NT2/D1 (cell line): ENCODE data around the gene KCTD8.
"Not testable (repeated sequence)": the region's sequence is repeated elsewhere in the genome, so short reads cannot be mapped to it uniquely, and the experiment has no call there.

ENCODE experiments used
- DNase-seq: peaks from one replicate; pipeline ENCODE4 v3.0.0-alpha.2; 2011; ENCODE audit warnings: low read depth, low spot score
- H3K27me3 ChIP-seq: 2 replicates; pipeline ENCODE4 v1.6.0; 2011; ENCODE audit warnings: mild to moderate bottlenecking; ENCODE audit not compliant: insufficient read length, insufficient read depth
- H3K36me3 ChIP-seq: 2 replicates; pipeline ENCODE4 v1.6.1; 2011; ENCODE audit warnings: mild to moderate bottlenecking, low read length, mixed read lengths; ENCODE audit not compliant: insufficient read depth, insufficient read length
- H3K4me1 ChIP-seq: 2 replicates; pipeline ENCODE4 v1.5.1; 2011; ENCODE audit not compliant: insufficient read depth, insufficient read length
- H3K4me3 ChIP-seq: 2 replicates; pipeline ENCODE4 v1.5.1; 2011; ENCODE audit warnings: low read depth; ENCODE audit not compliant: insufficient read length
- H3K9ac ChIP-seq: 2 replicates; pipeline ENCODE4 v1.6.0; 2011; ENCODE audit warnings: low read depth; ENCODE audit not compliant: insufficient read length
- H3K9me3 ChIP-seq: 2 replicates; pipeline ENCODE4 v1.5.1; 2011; ENCODE audit warnings: mild to moderate bottlenecking, low read length; ENCODE audit not compliant: insufficient read depth
- SUZ12 ChIP-seq: IDR thresholded peaks from 2 replicates; pipeline ENCODE4 v1.6.1; 2011; ENCODE audit not compliant: insufficient read length, insufficient read depth; ENCODE audit errors: extremely low read depth
- YY1 ChIP-seq: IDR thresholded peaks from 2 replicates; pipeline ENCODE4 v1.6.1; 2011; ENCODE audit not compliant: insufficient read length, insufficient read depth
- ZNF274 ChIP-seq: IDR thresholded peaks from 2 replicates; pipeline ENCODE4 v1.6.1; 2011; ENCODE audit warnings: mild to moderate bottlenecking, low read depth, low read length

Gene KCTD8

GRCh38 chr4:44194365-44194764, 254.2 kb downstream of the KCTD8 start:
- no peaks in the 10 kb centered on the region for H3K27me3 ChIP-seq
- H3K9ac ChIP-seq, result no peak overlapping the region
- H3K36me3 ChIP-seq, result no peaks in the 10 kb centered on the region
- no peak for DNase-seq
- H3K4me3 ChIP-seq, result no peak overlapping the region
- no peaks in the 10 kb centered on the region for H3K4me1 ChIP-seq
- TF ChIP-seq YY1 (no peak), ZNF274 (no peak), SUZ12 (no peak)
- H3K9me3 ChIP-seq, result no peaks in the 10 kb centered on the region

- Histone ChIP-seq H3K9me3 (no peaks in the 10 kb centered on the region), H3K9ac (no peak overlapping the region), H3K4me1 (no peaks in the 10 kb centered on the region), H3K36me3 (no peaks in the 10 kb centered on the region), H3K27me3 (no peaks in the 10 kb centered on the region), H3K4me3 (no peak overlapping the region)
- no peak for DNase-seq
- TF ChIP-seq SUZ12 (no peak), ZNF274 (no peak), YY1 (no peak)
Measured at GRCh38 chr4:44186850-44187246, 261.8 kb downstream of the KCTD8 start.

GRCh38 chr4:44186096-44186849, 262.3 kb downstream of the KCTD8 start:
- H3K9me3 ChIP-seq, result no peaks in the 10 kb centered on the region; the same call in 1 of the 2 replicates
- no peak overlapping the region for H3K9ac ChIP-seq
- H3K27me3 ChIP-seq, result no peaks in the 10 kb centered on the region

GRCh38 chr4:44181491-44182349, 266.9 kb downstream of the KCTD8 start:
- not testable (repeated sequence) for H3K4me1 ChIP-seq, H3K36me3 ChIP-seq

More at GRCh38 chr4:44186096-44186849, 262.3 kb downstream of the KCTD8 start:
- Histone ChIP-seq H3K36me3 (no peaks in the 10 kb centered on the region), H3K4me1 (no peaks in the 10 kb centered on the region), H3K4me3 (no peak overlapping the region)
- DNase-seq, result no peak
- no peak for TF ChIP-seq YY1
- TF ChIP-seq SUZ12, result no peak
- no peak for TF ChIP-seq ZNF274

GRCh38 chr4:44167766-44168165, 280.8 kb downstream of the KCTD8 start:
- H3K9me3 ChIP-seq, H3K4me1 ChIP-seq, H3K4me3 ChIP-seq, H3K36me3 ChIP-seq, DNase-seq, H3K9ac ChIP-seq, H3K27me3 ChIP-seq: not testable (repeated sequence)

More at GRCh38 chr4:44181491-44182349, 266.9 kb downstream of the KCTD8 start:
- not testable (repeated sequence) for DNase-seq, H3K27me3 ChIP-seq, H3K9me3 ChIP-seq, H3K9ac ChIP-seq, H3K4me3 ChIP-seq

- Histone ChIP-seq H3K27me3 (no peaks in the 10 kb centered on the region), H3K9ac (no peak overlapping the region), H3K36me3 (no peaks in the 10 kb centered on the region), H3K4me1 (no peaks in the 10 kb centered on the region), H3K9me3 (no peaks in the 10 kb centered on the region; the same call in 1 of the 2 replicates), H3K4me3 (no peak overlapping the region)
- no peak for DNase-seq
- TF ChIP-seq ZNF274, result no peak
- no peak for TF ChIP-seq SUZ12
- TF ChIP-seq YY1, result no peak
Measured at GRCh38 chr4:44165938-44166337, 282.7 kb downstream of the KCTD8 start.

GRCh38 chr4:44162538-44163270, 285.9 kb downstream of the KCTD8 start:
- Histone ChIP-seq H3K4me1 (no peaks in the 10 kb centered on the region), H3K9ac (no peak overlapping the region), H3K9me3 (no peaks in the 10 kb centered on the region; the same call in 1 of the 2 replicates), H3K36me3 (no peaks in the 10 kb centered on the region), H3K27me3 (no peaks in the 10 kb centered on the region), H3K4me3 (no peak overlapping the region)
- TF ChIP-seq YY1, result no peak
- no peak for TF ChIP-seq ZNF274
- TF ChIP-seq SUZ12, result no peak
- DNase-seq, result no peak
